Lower leg skin (tissue), 4 donors: ENCODE measurements around the gene CAMTA2. TPM values are rescaled to one million over a fixed set of nuclear protein-coding genes. Genes with fewer than 3 reads are reported as not detected.

ENCODE experiments used
- DNase-seq, 2 donors: peaks; one replicate each; pipeline ENCODE4 v3.0.0-alpha.2; 2019; ENCODE audit warnings: low spot score in 2 of 2
- H3K4me3 ChIP-seq: fragments of 200-600 bp; sonication (generic); 2 replicates; pipeline ENCODE4 v1.5.1; 2017; ENCODE audit warnings: mild to moderate bottlenecking, low read depth; ENCODE audit not compliant: poor library complexity, severe bottlenecking
- POLR2A ChIP-seq, 2 donors: fragments of 450-650 bp; IDR thresholded peaks; one replicate each; pipeline ENCODE4 v1.6.1; 2016 to 2017; ENCODE audit warnings: antibody characterized with exemption in 2 of 2, mild to moderate bottlenecking in 1 of 2, moderate library complexity in 1 of 2
- WGBS, 2 donors: methylation state at CpG; one replicate each; pipeline ENCODE4 v1.1.5; 2018; 5-methylcytosine and 5-hydroxymethylcytosine counted together
- intact Hi-C: fragments of 100-400 bp; cut with DNase I; formaldehyde crosslinking; loops from one replicate; pipeline ENCODE4 v1.15.0; 2023; ENCODE audit warnings: low total_unique reads
- total RNA-seq, 4 donors: library from RNA; depleted of rRNA; stranded (reverse); fragments of >200 nt; gene quantifications; one replicate each; pipeline ENCODE4 v1.1.0, GENCODE V29; 2016
- TF ChIP-seq, protein P1 (sequence below), 3 donors: fragments of 450-650 bp; IDR thresholded peaks; one replicate each; pipeline ENCODE4 v1.5.1; 2016; ENCODE audit warnings: antibody characterized with exemption in 3 of 3, mild to moderate bottlenecking in 3 of 3, moderate library complexity in 2 of 3

CAMTA2 gene
- total RNA-seq, 4 donors from 2014 or later = 21.7 to 35.3 (median 30.6) TPM

DNA sequence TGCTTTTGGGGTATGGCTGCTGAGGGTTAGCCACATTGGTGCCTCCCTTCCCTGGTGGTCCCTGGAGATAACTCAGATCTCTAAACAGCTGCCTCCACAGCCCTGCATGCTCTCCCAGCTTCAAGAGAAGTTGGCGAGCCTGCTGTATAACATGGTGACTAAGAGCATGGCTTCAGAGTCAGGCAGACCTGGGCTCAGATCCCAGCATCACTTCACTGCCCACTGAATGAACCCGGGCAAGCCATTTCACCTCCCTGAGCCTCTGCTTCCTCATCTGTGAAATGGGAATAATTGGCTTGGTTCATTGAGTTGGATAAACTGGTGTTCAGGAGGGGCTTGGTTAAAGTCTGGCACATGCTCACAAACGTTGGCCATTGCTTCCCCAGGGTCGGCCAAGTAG lies 26.9 kb upstream of the CAMTA2 start:
- intact Hi-C loops = no loop called here
- no peak for DNase-seq
- 82 to 83% methylated on average over 4 of the region's 4 CpGs for WGBS, 2 donors
- TF ChIP-seq, protein P1, sequence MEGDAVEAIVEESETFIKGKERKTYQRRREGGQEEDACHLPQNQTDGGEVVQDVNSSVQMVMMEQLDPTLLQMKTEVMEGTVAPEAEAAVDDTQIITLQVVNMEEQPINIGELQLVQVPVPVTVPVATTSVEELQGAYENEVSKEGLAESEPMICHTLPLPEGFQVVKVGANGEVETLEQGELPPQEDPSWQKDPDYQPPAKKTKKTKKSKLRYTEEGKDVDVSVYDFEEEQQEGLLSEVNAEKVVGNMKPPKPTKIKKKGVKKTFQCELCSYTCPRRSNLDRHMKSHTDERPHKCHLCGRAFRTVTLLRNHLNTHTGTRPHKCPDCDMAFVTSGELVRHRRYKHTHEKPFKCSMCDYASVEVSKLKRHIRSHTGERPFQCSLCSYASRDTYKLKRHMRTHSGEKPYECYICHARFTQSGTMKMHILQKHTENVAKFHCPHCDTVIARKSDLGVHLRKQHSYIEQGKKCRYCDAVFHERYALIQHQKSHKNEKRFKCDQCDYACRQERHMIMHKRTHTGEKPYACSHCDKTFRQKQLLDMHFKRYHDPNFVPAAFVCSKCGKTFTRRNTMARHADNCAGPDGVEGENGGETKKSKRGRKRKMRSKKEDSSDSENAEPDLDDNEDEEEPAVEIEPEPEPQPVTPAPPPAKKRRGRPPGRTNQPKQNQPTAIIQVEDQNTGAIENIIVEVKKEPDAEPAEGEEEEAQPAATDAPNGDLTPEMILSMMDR (IDR thresholded peaks at IDR 0.05) = no peak
- no peak for TF ChIP-seq POLR2A (IDR thresholded peaks at IDR 0.05)
- H3K4me3 ChIP-seq = no peak overlapping the region

DNA sequence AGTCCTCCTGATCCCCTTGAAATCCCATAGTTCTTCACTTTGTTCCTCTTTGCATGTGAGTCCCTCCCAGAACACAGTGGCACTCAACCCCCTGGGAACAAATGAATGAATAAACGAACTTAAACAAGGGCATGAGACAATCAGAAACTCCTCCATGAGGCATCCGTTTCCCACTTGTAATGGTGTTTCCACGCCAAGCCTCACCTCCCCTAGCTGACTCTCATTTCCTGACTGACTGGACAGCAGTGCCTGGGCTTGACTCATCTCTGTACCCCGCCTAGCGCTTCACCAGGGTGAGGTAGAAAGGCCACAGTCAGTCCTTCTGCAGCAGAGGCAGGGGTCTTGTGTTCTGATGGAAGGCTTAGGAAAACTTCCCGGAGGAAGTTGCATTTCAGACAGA lies 24.5 kb upstream of the CAMTA2 start:
- intact Hi-C loops = no loop called here
- 67 to 78% methylated on average over 6 of the region's 6 CpGs for WGBS, 2 donors
- no peak for DNase-seq
- no peak overlapping the region for H3K4me3 ChIP-seq
- TF ChIP-seq, protein P1 (IDR thresholded peaks at IDR 0.05) = no peak
- no peak for TF ChIP-seq POLR2A (IDR thresholded peaks at IDR 0.05)

DNA sequence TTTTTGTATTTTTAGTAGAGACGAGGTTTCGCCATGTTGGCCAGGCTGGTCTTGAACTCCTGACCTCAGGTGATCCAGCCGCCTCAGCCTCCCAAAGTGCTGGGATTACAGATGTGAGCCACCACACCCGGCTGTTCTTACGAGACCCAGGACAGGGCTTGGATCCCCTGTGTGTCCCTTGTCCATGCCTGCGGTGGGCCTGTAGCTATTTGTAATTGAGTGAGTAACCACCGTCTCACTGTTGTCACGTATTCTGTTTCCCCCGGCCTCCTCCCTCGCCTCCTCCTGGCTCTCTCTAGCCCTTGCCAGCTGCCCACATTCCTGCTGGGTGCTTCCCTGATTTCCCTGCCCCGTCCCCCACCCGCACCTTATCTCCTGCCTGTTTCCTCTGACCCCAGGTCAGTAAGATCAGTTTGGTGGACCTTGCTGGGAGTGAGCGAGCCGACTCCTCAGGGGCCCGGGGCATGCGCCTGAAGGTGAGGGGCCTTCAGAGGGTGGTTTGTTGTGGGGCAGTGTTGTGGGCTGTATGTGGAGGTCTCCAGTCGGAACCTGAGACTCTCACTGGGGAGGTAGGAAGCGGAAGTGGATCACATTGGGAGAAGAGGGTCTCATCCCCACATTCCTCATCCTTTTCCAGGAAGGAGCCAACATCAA lies 15.9 kb upstream of the CAMTA2 start:
- no peak for TF ChIP-seq POLR2A (IDR thresholded peaks at IDR 0.05)
- TF ChIP-seq, protein P1 (IDR thresholded peaks at IDR 0.05) = no peak
- 95 to 96% methylated on average over 18 of the region's 18 CpGs for WGBS, 2 donors
- H3K4me3 ChIP-seq = no peak overlapping the region
- intact Hi-C loops = no loop called here
- DNase-seq = no peak

DNA sequence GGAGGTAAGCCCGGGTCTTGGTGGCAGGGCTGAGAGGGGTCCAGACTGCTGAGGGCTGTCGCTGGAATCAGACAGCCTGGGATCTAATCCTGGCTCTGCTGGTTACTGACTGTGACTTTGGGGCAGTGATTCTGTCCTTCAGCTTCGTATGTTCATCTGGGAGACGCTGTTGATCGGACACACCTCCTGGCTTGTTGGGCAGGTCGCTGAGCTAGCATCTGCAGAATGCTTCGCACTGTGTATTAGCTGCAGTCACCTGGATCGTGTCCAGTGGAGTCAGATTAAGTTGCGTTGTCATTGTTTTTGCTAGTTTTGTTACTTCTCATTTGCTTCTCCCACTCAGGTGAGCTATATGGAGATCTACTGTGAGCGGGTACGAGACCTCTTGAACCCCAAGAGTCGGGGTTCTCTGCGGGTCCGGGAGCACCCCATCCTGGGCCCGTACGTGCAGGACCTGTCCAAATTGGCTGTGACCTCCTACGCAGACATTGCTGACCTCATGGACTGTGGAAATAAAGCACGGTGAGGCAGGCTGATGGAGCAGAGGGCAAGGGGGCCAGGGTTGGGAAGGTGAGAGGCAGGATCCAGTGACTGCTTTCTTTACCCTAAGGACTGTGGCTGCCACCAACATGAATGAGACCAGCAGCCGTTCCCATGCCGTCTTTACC lies 14.8 kb upstream of the CAMTA2 start:
- WGBS, 2 donors = 93 to 96% methylated on average over 20 of the region's 20 CpGs
- no peak overlapping the region for H3K4me3 ChIP-seq
- no peak for DNase-seq
- no peak for TF ChIP-seq POLR2A (IDR thresholded peaks at IDR 0.05)
- TF ChIP-seq, protein P1 (IDR thresholded peaks at IDR 0.05) = no peak
- intact Hi-C loops = no loop called here

DNA sequence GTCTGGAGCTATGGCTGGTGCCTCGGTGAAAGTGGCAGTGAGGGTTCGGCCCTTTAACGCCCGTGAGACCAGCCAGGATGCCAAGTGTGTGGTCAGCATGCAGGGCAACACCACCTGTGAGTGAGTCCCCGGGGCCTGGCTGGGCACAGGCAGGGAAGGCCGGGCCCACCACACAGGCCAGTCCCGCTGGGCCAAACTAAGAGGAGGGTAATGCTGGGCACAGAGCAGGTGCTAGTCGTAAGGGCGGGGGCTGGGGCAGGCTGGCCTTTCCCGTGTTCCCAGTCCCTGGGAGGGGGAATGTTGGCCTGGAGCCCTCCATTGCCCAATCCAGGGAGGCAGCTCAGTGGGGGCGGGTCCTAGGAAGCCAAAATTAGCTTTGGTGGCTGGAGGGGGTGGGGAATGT lies 12.8 kb upstream of the CAMTA2 start:
- H3K4me3 ChIP-seq = no peak overlapping the region
- 52 to 55% methylated on average over 5 to 11 of the region's 11 CpGs for WGBS, 2 donors
- intact Hi-C loops = no loop called here
- TF ChIP-seq, protein P1 (IDR thresholded peaks at IDR 0.05) = no peak
- no peak for TF ChIP-seq POLR2A (IDR thresholded peaks at IDR 0.05)
- peak; percentile 33 to 94 for DNase-seq
